Esophagus muscularis mucosa (tissue), 4 donors: ENCODE data around the gene SPCS2. TPM values are rescaled to one million over a fixed set of nuclear protein-coding genes. Genes with fewer than 3 reads are reported as not detected.
"Not testable (repeated sequence)": the region's sequence is repeated elsewhere in the genome, so short reads cannot be mapped to it uniquely, and the experiment has no call there.

Source experiments
- DNase-seq: peaks from one replicate; pipeline ENCODE4 v3.0.0-alpha.2; 2017; ENCODE audit errors: extremely low spot score
- H3K27ac ChIP-seq, 4 donors: fragments of 200-600 bp; sonication (generic); replicated peaks in 1 of 4; 1 replicate in 3 of 4; 2 replicates in 1 of 4; pipeline ENCODE4 v1.5.1; 2016 to 2019; ENCODE audit warnings: mild to moderate bottlenecking in 1 of 4
- H3K27me3 ChIP-seq, 4 donors: fragments of 200-600 bp; sonication (generic); one replicate each; pipeline versions ENCODE4 v1.5.1 to v1.6.0; 2016 to 2019
- H3K36me3 ChIP-seq, 4 donors: fragments of 200-600 bp; sonication (generic); one replicate each; pipeline ENCODE4 v1.5.1; 2016 to 2019
- H3K4me1 ChIP-seq, 4 donors: fragments of 200-600 bp; sonication (generic); one replicate each; pipeline ENCODE4 v1.5.1; 2016 to 2019
- H3K4me3 ChIP-seq, 4 donors: fragments of 200-600 bp; sonication (generic); 1 replicate in 2 of 4; 2 replicates in 2 of 4; pipeline ENCODE4 v1.5.1; 2016 to 2019; ENCODE audit warnings: mild to moderate bottlenecking in 4 of 4, moderate library complexity in 1 of 4
- H3K9me3 ChIP-seq, 4 donors: fragments of 200-600 bp; sonication (generic); 1 replicate in 3 of 4; 2 replicates in 1 of 4; pipeline ENCODE4 v1.5.1; 2016 to 2019
- CTCF ChIP-seq, 3 experiments: fragments of 200-600 bp in 2 of 3; fragments of 450-650 bp in 1 of 3; sonication (generic) in 2 of 3; IDR thresholded peaks; one replicate each; pipeline ENCODE4 v1.5.1; 2017 to 2019; ENCODE audit warnings: antibody characterized with exemption in 3 of 3, mild to moderate bottlenecking in 2 of 3, moderate library complexity in 1 of 3
- EP300 ChIP-seq: sonication (generic); formaldehyde crosslinking; IDR thresholded peaks from one replicate; pipeline ENCODE4 v1.6.1; 2017; ENCODE audit warnings: antibody characterized with exemption
- POLR2A ChIP-seq: fragments of 450-650 bp; IDR thresholded peaks from one replicate; pipeline ENCODE4 v1.6.1; 2017; ENCODE audit warnings: antibody characterized with exemption, moderate library complexity, mild to moderate bottlenecking, low read depth
- POLR2AphosphoS5 ChIP-seq, 2 donors: sonication (generic); formaldehyde crosslinking; IDR thresholded peaks; one replicate each; pipeline ENCODE4 v1.6.1; 2017; ENCODE audit warnings: antibody characterized with exemption in 2 of 2
- WGBS: methylation state at CpG from one replicate; pipeline ENCODE4 v1.1.5; 2018; 5-methylcytosine and 5-hydroxymethylcytosine counted together
- intact Hi-C: fragments of 100-400 bp; cut with DNase I; formaldehyde crosslinking; loops from one replicate; pipeline ENCODE4 v1.15.1; 2023
- total RNA-seq, 4 donors: library from RNA; depleted of rRNA; stranded (reverse); fragments of >200 nt; gene quantifications; one replicate each; pipeline versions ENCODE4 v1.1.0 to v1.2.1, GENCODE V29; 2016

Gene SPCS2
- total RNA-seq, 4 donors from 2014 or later, result 23.6 to 98.7 (median 28.6) TPM

GRCh38 chr11:74984070-74984469 lies 35.0 kb downstream of the SPCS2 start:
- peaks cover 5 to 14% (median 10%) of the 10 kb centered on the region in 4 donors for H3K36me3 ChIP-seq
- no peak overlapping the region for H3K27ac ChIP-seq
- no peak overlapping the region for H3K4me3 ChIP-seq
- DNase-seq, result no peak
- H3K4me1 ChIP-seq, result peaks cover 0 to 5% (median 3%) of the 10 kb centered on the region in 4 donors
- no peak for TF ChIP-seq EP300
- no peak for TF ChIP-seq POLR2A
- no peak for TF ChIP-seq CTCF (IDR thresholded peaks at IDR 0.05)
- no peak for TF ChIP-seq POLR2AphosphoS5 (IDR thresholded peaks at IDR 0.05)
- no peaks in the 10 kb centered on the region for H3K9me3 ChIP-seq
- 90% methylated on average over 3 of the region's 3 CpGs for WGBS
- intact Hi-C loops, result no loop called here
- H3K27me3 ChIP-seq, result no peaks in the 10 kb centered on the region

- 88% methylated on average over 2 of the region's 2 CpGs for WGBS
- TF ChIP-seq EP300 (no peak), POLR2AphosphoS5 (IDR thresholded peaks at IDR 0.05) (no peak), CTCF (IDR thresholded peaks at IDR 0.05) (no peak), POLR2A (no peak)
- intact Hi-C loops, result no loop called here
Observed at GRCh38 chr11:74984730-74985129, 35.7 kb downstream of the SPCS2 start.

GRCh38 chr11:74988541-74989259 lies 39.6 kb downstream of the SPCS2 start, which contains the start of gene NEU3:
NEU3 (plus strand) TSS chr11:74988933; CDS start chr11:74989061, 128 bp downstream.
- no peaks in the 10 kb centered on the region for H3K27me3 ChIP-seq
- WGBS, result 0% methylated on average over 29 of the region's 46 CpGs
- no peaks in the 10 kb centered on the region for H3K9me3 ChIP-seq
- H3K4me3 ChIP-seq, result peak within 1 kb of the TSS; percentile 75 to 80 (median 76)
- no peak for DNase-seq
- intact Hi-C loops, result no loop called here
- TF ChIP-seq CTCF (IDR thresholded peaks at IDR 0.05) (no peak), POLR2AphosphoS5 (IDR thresholded peaks at IDR 0.05) (peak; percentile 56 to 81)
- no peaks in the 10 kb centered on the region for H3K36me3 ChIP-seq
- H3K4me1 ChIP-seq, result peaks cover 6 to 17% (median 10%) of the 10 kb centered on the region in 4 donors
- peak within 1 kb of the TSS; percentile 76 to 85 (median 78) for H3K27ac ChIP-seq

More at GRCh38 chr11:74984730-74985129, 35.7 kb downstream of the SPCS2 start:
- H3K36me3 ChIP-seq, result peaks cover 4 to 8% (median 5%) of the 10 kb centered on the region in 4 donors
- no peak overlapping the region for H3K4me3 ChIP-seq
- no peak for DNase-seq
- H3K27me3 ChIP-seq, result no peaks in the 10 kb centered on the region
- H3K4me1 ChIP-seq, result peaks cover 6 to 12% (median 9%) of the 10 kb centered on the region in 4 donors
- no peaks in the 10 kb centered on the region for H3K9me3 ChIP-seq
- no peak overlapping the region for H3K27ac ChIP-seq

GRCh38 chr11:74989260-74989638 lies 40.2 kb downstream of the SPCS2 start:
- TF ChIP-seq POLR2AphosphoS5 (IDR thresholded peaks at IDR 0.05) (no peak), CTCF (IDR thresholded peaks at IDR 0.05) (no peak), EP300 (no peak), POLR2A (no peak)
- no peaks in the 10 kb centered on the region for H3K27me3 ChIP-seq
- no peaks in the 10 kb centered on the region for H3K9me3 ChIP-seq
- peak overlapping the region; percentile 76 to 85 (median 78) for H3K27ac ChIP-seq
- intact Hi-C loops, result no loop called here
- peaks cover 6 to 17% (median 10%) of the 10 kb centered on the region in 4 donors for H3K4me1 ChIP-seq
- H3K4me3 ChIP-seq, result peak overlapping the region; percentile 75 to 80 (median 76)
- DNase-seq, result no peak
- 5% methylated on average over 7 of the region's 8 CpGs for WGBS
- peaks cover 0 to 2% (median under 1%) of the 10 kb centered on the region in 4 donors for H3K36me3 ChIP-seq

- WGBS, result 82% methylated on average over 4 of the region's 4 CpGs
- H3K27ac ChIP-seq, intact Hi-C loops: not testable (repeated sequence)
Observed at GRCh38 chr11:74990150-74990549, 41.1 kb downstream of the SPCS2 start.

More at GRCh38 chr11:74990150-74990549, 41.1 kb downstream of the SPCS2 start:
- H3K9me3 ChIP-seq, H3K27me3 ChIP-seq, H3K4me3 ChIP-seq, DNase-seq: not testable (repeated sequence)
- Histone ChIP-seq H3K36me3 (peaks cover 0 to 11% (median 9%) of the 10 kb centered on the region in 4 donors), H3K4me1 (peaks cover 6 to 17% (median 10%) of the 10 kb centered on the region in 4 donors)
